B cell (primary cell): ENCODE measurements around the gene PCDHGB6.
"Not testable (repeated sequence)": the region's sequence is repeated elsewhere in the genome, so short reads cannot be mapped to it uniquely, and the experiment has no call there.

Experiments
- EZH2 ChIP-seq: IDR thresholded peaks from 2 replicates; pipeline ENCODE4 v1.6.1; 2012; ENCODE audit warnings: borderline replicate concordance, low read depth, mild to moderate bottlenecking, moderate library complexity, low read length; ENCODE audit not compliant: insufficient read depth, poor library complexity, severe bottlenecking
- TF ChIP-seq, protein P1 (sequence below): fragments of 200-600 bp; IDR thresholded peaks from one replicate; pipeline ENCODE4 v1.8.0; 2022; ENCODE audit warnings: antibody characterized with exemption, mild to moderate bottlenecking

- TF ChIP-seq, protein P1, sequence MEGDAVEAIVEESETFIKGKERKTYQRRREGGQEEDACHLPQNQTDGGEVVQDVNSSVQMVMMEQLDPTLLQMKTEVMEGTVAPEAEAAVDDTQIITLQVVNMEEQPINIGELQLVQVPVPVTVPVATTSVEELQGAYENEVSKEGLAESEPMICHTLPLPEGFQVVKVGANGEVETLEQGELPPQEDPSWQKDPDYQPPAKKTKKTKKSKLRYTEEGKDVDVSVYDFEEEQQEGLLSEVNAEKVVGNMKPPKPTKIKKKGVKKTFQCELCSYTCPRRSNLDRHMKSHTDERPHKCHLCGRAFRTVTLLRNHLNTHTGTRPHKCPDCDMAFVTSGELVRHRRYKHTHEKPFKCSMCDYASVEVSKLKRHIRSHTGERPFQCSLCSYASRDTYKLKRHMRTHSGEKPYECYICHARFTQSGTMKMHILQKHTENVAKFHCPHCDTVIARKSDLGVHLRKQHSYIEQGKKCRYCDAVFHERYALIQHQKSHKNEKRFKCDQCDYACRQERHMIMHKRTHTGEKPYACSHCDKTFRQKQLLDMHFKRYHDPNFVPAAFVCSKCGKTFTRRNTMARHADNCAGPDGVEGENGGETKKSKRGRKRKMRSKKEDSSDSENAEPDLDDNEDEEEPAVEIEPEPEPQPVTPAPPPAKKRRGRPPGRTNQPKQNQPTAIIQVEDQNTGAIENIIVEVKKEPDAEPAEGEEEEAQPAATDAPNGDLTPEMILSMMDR, result peak; percentile 35
- not testable (repeated sequence) for TF ChIP-seq EZH2
Measured at GRCh38 chr5:141397756-141398551, 9.9 kb upstream of the PCDHGB6 start, which contains the start of gene PCDHGB5.
